HepG2 (cell line): ENCODE measurements around the gene GFOD1. TPM values are rescaled to one million over a fixed set of nuclear protein-coding genes. Genes with fewer than 3 reads are reported as not detected.

Experiments
- ATAC-seq: fragments of 200-7000 bp; cut with Tn5 transposase; 3 replicates; pipeline ENCODE4 v1.9.1; 2020; ENCODE audit warnings: mild to moderate bottlenecking, moderate library complexity
- BruUV-seq: library from RNA; stranded (reverse); fragments of 400-500 nt; replicated peaks from 2 replicates; lab custom pipeline; 2021; lab: Mats Ljungman, UMichigan
- CTCF ChIA-PET: fragments of 300-600 bp; formaldehyde crosslinking; extraction: SDS; loops from one replicate; lab custom pipeline; 2021; ENCODE audit warnings: low total read pairs, inconsistent platforms, low intra/inter-chr PET ratio; lab: Yijun Ruan, JAX
- POLR2A ChIA-PET: fragments of 350-600 bp; sonication (Branson Sonifier 250); formaldehyde crosslinking; loops from one replicate; lab custom pipeline; 2020; ENCODE audit warnings: antibody characterized with exemption, inconsistent platforms; lab: Yijun Ruan, JAX
- DNase-seq: peaks from one replicate; pipeline ENCODE4 v3.0.0-alpha.2; 2015; ENCODE audit warnings: low spot score
- FAIRE-seq: peaks from 3 replicates; lab custom pipeline; 2011; peaks lifted over from hg19 to GRCh38; lab: Jason Lieb, UNC
- H2AFZ ChIP-seq: one replicate; pipeline ENCODE4 v1.6.1; 2011; ENCODE audit warnings: low read length, inconsistent platforms
- H3K27ac ChIP-seq: fragments of 300-600 bp; 3 replicates; pipeline ENCODE4 v1.8.0; 2011; ENCODE audit warnings: mixed run types, mild to moderate bottlenecking, mixed read lengths, low read length, inconsistent platforms; ENCODE audit not compliant: insufficient read depth; ENCODE audit errors: extremely low read length
- H3K27me3 ChIP-seq, 2 experiments: fragments of 200-600 bp in 1 of 2; 2 replicates in 1 of 2; 3 replicates in 1 of 2; pipeline versions ENCODE4 v1.6.0 to v1.8.0; 2011; ENCODE audit warnings: low read length in 2 of 2, mild to moderate bottlenecking in 2 of 2, moderate library complexity in 2 of 2, inconsistent platforms in 1 of 2; ENCODE audit not compliant: insufficient read depth in 2 of 2, control insufficient read depth in 1 of 2
- H3K36me3 ChIP-seq, 2 experiments: fragments of 200-600 bp in 1 of 2; replicated peaks in 1 of 2; 2 replicates in 1 of 2; 3 replicates in 1 of 2; pipeline versions ENCODE4 v1.5.1 to v1.8.0; 2011; ENCODE audit warnings: low read length in 2 of 2, inconsistent platforms in 1 of 2; ENCODE audit not compliant: insufficient read depth in 2 of 2, control insufficient read depth in 1 of 2
- H3K4me1 ChIP-seq: 2 replicates; pipeline ENCODE4 v1.5.1; 2012; ENCODE audit warnings: low read length, inconsistent platforms; ENCODE audit not compliant: insufficient read depth
- H3K4me2 ChIP-seq: 2 replicates; pipeline ENCODE4 v1.6.0; 2011; ENCODE audit warnings: low read depth, low read length, inconsistent platforms
- H3K4me3 ChIP-seq, 3 experiments: fragments of 200-600 bp in 1 of 3; sonication (generic), shearing (Covaris generic) in 1 of 3; replicated peaks in 1 of 3; 2 replicates each; pipeline ENCODE4 v1.5.1; 2011 to 2016; ENCODE audit warnings: low read length in 3 of 3, inconsistent platforms in 2 of 3, low read depth in 2 of 3, mild to moderate bottlenecking in 2 of 3, control low read depth in 1 of 3, mixed read lengths in 1 of 3; ENCODE audit not compliant: insufficient read depth in 1 of 3
- H3K79me2 ChIP-seq: one replicate; pipeline ENCODE4 v1.6.1; 2011; ENCODE audit warnings: low read length, inconsistent platforms; ENCODE audit not compliant: insufficient read depth
- H3K9ac ChIP-seq: 2 replicates; pipeline ENCODE4 v1.6.0; 2011; ENCODE audit warnings: mild to moderate bottlenecking, low read depth, low read length, inconsistent platforms; ENCODE audit not compliant: insufficient read depth
- H3K9me3 ChIP-seq: 2 replicates; pipeline ENCODE4 v1.5.1; 2012; ENCODE audit warnings: mild to moderate bottlenecking, low read length
- H4K20me1 ChIP-seq: 2 replicates; pipeline ENCODE4 v1.6.0; 2011; ENCODE audit warnings: inconsistent platforms, mild to moderate bottlenecking, low read length, moderate library complexity; ENCODE audit not compliant: insufficient read depth
- HNRNPLL ChIP-seq: fragments of 200-400 bp; formaldehyde crosslinking; IDR thresholded peaks from 2 replicates; pipeline ENCODE4 v1.6.1; 2017; ENCODE audit warnings: mild to moderate bottlenecking, low read depth, low read length; ENCODE audit not compliant: poor library complexity, severe bottlenecking
- KAT2B ChIP-seq: fragments of 150-350 bp; IDR thresholded peaks from 2 replicates; pipeline ENCODE4 v1.6.1; 2014; ENCODE audit warnings: low read depth, low read length, borderline replicate concordance
- PHF5A ChIP-seq: IDR thresholded peaks from one replicate; pipeline ENCODE4 v1.6.1; 2018; ENCODE audit warnings: low read depth, missing genetic modification reagents; ENCODE audit not compliant: unreplicated experiment
- RFX5 ChIP-seq: IDR thresholded peaks from 2 replicates; pipeline ENCODE4 v1.6.1; 2011; ENCODE audit warnings: low read depth, low read length, improper control_type of control experiment
- ZNF792 ChIP-seq: IDR thresholded peaks from 2 replicates; pipeline ENCODE4 v1.6.1; 2016
- WGBS: methylation state at CpG from one replicate; pipeline ENCODE4 v1.1.6; 2017; ENCODE audit warnings: low lambda C conversion rate; 5-methylcytosine and 5-hydroxymethylcytosine counted together
- in situ Hi-C: cut with HindIII; loops from 2 replicates; pipeline ENCODE4 v1.10.0; 2017; ENCODE audit warnings: low pct_unique_long_range_greater_than_20kb; ENCODE audit not compliant: extremely low pct_ligation_motif_present
- intact Hi-C: fragments of 100-400 bp; cut with micrococcal nuclease; formaldehyde crosslinking; loops from one replicate; pipeline ENCODE4 v1.10.0; 2022; ENCODE audit not compliant: unreplicated experiment
- polyA plus RNA-seq, 8 experiments: library from polyadenylated mRNA; depleted of rRNA in 3 of 8; stranded (reverse) in 7 of 8; unstranded in 1 of 8; fragments of >200 nt; fragmentation: Illumina TruSeq in 4 of 8; extraction: Trizol in 4 of 8; gene quantifications; 2 replicates each; pipeline versions ENCODE4 v1.2.1 to v1.2.3, GENCODE V29; 2011 to 2016; ENCODE audit warnings: low read depth in 4 of 8, missing spikeins in 1 of 8, mixed read lengths in 1 of 8; ENCODE audit not compliant: insufficient read depth in 1 of 8
- total RNA-seq, 5 experiments: library from RNA; depleted of rRNA; stranded (reverse); fragments of >200 nt; fragmentation: Illumina TruSeq; extraction: Trizol; gene quantifications; 2 replicates each; pipeline ENCODE4 v1.2.3, GENCODE V29; 2016; ENCODE audit warnings: low read depth in 1 of 5
- TF ChIP-seq, protein P1 (sequence below): IDR thresholded peaks from 2 replicates; pipeline ENCODE4 v1.6.1; 2016; ENCODE audit warnings: low read depth, missing genetic modification reagents, missing compliant biosample characterization
- TF ChIP-seq, protein P2 (sequence below): sonication (generic); formaldehyde crosslinking; IDR thresholded peaks from 2 replicates; pipeline ENCODE4 v1.9.0; 2022; ENCODE audit warnings: missing genetic modification reagents, mild to moderate bottlenecking, borderline replicate concordance

The GFOD1 gene
- total and polyA plus RNA-seq, 2 of the 13 experiments (the other 11 are each of a cell fraction or from before 2014, with no cell fraction given), result 1.9 to 6.4 TPM

GRCh38 chr6:13527671-13528056 is 40.3 kb upstream of the GFOD1 start:
- BruUV-seq, result no TSS peak
- in situ Hi-C loops (loop anchor here (25.0 kb wide), 2 partner anchors 340 to 615 kb away; no protein-coding TSS in a partner anchor), intact Hi-C loops (no loop called here)
- ChIA-PET POLR2A (no interaction called here), CTCF (no interaction called here)
- Histone ChIP-seq H3K4me1 (peaks cover 14% of the 10 kb centered on the region; the same call in 1 of the 2 replicates), H3K4me3 (no peak overlapping the region), H4K20me1 (no peaks in the 10 kb centered on the region), H3K27me3 (peaks cover 2 to 23% of the 10 kb centered on the region in 2 experiments; a peak in 3 of 5 replicates), H3K36me3 (no peaks in the 10 kb centered on the region), H3K27ac (no peak overlapping the region), H3K79me2 (no peaks in the 10 kb centered on the region), H2AFZ (no peak overlapping the region), H3K9ac (no peak overlapping the region), H3K9me3 (no peaks in the 10 kb centered on the region), H3K4me2 (no peak overlapping the region)
- WGBS, result 64% methylated on average over 4 of the region's 4 CpGs
- DNase-seq, result no peak
- TF ChIP-seq PHF5A (no peak), KAT2B (no peak)
- no peak for FAIRE-seq
- ATAC-seq, result no peak

- Histone ChIP-seq H3K27ac (no peak overlapping the region), H3K4me1 (peaks cover 14% of the 10 kb centered on the region; the same call in 1 of the 2 replicates), H3K36me3 (no peaks in the 10 kb centered on the region), H3K9ac (no peak overlapping the region), H3K9me3 (no peaks in the 10 kb centered on the region), H3K4me3 (no peak overlapping the region), H3K79me2 (no peaks in the 10 kb centered on the region), H3K4me2 (no peak overlapping the region), H2AFZ (no peak overlapping the region), H3K27me3 (peaks cover 0 to 23% of the 10 kb centered on the region in 2 experiments; a peak in 3 of 5 replicates), H4K20me1 (no peaks in the 10 kb centered on the region)
- ATAC-seq, result peak; percentile 66
- in situ Hi-C loops (loop anchor here (25.0 kb wide), 2 partner anchors 340 to 615 kb away; no protein-coding TSS in a partner anchor), intact Hi-C loops (no loop called here)
- ChIA-PET POLR2A (no interaction called here), CTCF (no interaction called here)
- FAIRE-seq, result no peak
- 50% methylated on average over 17 of the region's 17 CpGs for WGBS
- no TSS peak for BruUV-seq
- no peak for DNase-seq
- TF ChIP-seq, protein P1, sequence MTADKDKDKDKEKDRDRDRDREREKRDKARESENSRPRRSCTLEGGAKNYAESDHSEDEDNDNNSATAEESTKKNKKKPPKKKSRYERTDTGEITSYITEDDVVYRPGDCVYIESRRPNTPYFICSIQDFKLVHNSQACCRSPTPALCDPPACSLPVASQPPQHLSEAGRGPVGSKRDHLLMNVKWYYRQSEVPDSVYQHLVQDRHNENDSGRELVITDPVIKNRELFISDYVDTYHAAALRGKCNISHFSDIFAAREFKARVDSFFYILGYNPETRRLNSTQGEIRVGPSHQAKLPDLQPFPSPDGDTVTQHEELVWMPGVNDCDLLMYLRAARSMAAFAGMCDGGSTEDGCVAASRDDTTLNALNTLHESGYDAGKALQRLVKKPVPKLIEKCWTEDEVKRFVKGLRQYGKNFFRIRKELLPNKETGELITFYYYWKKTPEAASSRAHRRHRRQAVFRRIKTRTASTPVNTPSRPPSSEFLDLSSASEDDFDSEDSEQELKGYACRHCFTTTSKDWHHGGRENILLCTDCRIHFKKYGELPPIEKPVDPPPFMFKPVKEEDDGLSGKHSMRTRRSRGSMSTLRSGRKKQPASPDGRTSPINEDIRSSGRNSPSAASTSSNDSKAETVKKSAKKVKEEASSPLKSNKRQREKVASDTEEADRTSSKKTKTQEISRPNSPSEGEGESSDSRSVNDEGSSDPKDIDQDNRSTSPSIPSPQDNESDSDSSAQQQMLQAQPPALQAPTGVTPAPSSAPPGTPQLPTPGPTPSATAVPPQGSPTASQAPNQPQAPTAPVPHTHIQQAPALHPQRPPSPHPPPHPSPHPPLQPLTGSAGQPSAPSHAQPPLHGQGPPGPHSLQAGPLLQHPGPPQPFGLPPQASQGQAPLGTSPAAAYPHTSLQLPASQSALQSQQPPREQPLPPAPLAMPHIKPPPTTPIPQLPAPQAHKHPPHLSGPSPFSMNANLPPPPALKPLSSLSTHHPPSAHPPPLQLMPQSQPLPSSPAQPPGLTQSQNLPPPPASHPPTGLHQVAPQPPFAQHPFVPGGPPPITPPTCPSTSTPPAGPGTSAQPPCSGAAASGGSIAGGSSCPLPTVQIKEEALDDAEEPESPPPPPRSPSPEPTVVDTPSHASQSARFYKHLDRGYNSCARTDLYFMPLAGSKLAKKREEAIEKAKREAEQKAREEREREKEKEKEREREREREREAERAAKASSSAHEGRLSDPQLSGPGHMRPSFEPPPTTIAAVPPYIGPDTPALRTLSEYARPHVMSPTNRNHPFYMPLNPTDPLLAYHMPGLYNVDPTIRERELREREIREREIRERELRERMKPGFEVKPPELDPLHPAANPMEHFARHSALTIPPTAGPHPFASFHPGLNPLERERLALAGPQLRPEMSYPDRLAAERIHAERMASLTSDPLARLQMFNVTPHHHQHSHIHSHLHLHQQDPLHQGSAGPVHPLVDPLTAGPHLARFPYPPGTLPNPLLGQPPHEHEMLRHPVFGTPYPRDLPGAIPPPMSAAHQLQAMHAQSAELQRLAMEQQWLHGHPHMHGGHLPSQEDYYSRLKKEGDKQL (CRISPR knock-in tag), result no peak
- TF ChIP-seq, protein P2, sequence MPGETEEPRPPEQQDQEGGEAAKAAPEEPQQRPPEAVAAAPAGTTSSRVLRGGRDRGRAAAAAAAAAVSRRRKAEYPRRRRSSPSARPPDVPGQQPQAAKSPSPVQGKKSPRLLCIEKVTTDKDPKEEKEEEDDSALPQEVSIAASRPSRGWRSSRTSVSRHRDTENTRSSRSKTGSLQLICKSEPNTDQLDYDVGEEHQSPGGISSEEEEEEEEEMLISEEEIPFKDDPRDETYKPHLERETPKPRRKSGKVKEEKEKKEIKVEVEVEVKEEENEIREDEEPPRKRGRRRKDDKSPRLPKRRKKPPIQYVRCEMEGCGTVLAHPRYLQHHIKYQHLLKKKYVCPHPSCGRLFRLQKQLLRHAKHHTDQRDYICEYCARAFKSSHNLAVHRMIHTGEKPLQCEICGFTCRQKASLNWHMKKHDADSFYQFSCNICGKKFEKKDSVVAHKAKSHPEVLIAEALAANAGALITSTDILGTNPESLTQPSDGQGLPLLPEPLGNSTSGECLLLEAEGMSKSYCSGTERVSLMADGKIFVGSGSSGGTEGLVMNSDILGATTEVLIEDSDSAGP (CRISPR knock-in tag), result no peak
- TF ChIP-seq ZNF792 (CRISPR knock-in tag) (no peak), RFX5 (no peak), HNRNPLL (no peak)
These were observed 39.6 kb upstream of the GFOD1 start for GRCh38 chr6:13526727-13527670.
